Activated CD4-positive, alpha-beta T cell treated with anti-CD3 and anti-CD28 coated beads, Interleukin-2, amount 10 ng/mL, durations not matched to agents 24 days and 14 days (primary cell): Measurements from ENCODE around the gene ZNF500. TPM values are rescaled to one million over a fixed set of nuclear protein-coding genes. Genes with fewer than 3 reads are reported as not detected.

Experiments
- DNase-seq: peaks from one replicate; pipeline ENCODE4 v3.0.0; 2022
- H3K27ac Mint-ChIP-seq: one replicate; pipeline ENCODE4 v1.8.0; 2022; ENCODE audit warnings: mild to moderate bottlenecking, mixed read lengths
- H3K27me3 Mint-ChIP-seq: one replicate; pipeline ENCODE4 v1.8.0; 2022; ENCODE audit warnings: mixed read lengths
- H3K36me3 Mint-ChIP-seq: one replicate; pipeline ENCODE4 v1.8.0; 2022; ENCODE audit warnings: low read depth, mild to moderate bottlenecking, mixed read lengths
- H3K4me1 Mint-ChIP-seq: one replicate; pipeline ENCODE4 v1.8.0; 2021; ENCODE audit warnings: mixed read lengths
- H3K4me3 Mint-ChIP-seq: one replicate; pipeline ENCODE4 v1.8.0; 2022; ENCODE audit warnings: mild to moderate bottlenecking, moderate library complexity, mixed read lengths
- H3K9me3 Mint-ChIP-seq: one replicate; pipeline ENCODE4 v1.8.0; 2021; ENCODE audit warnings: mixed read lengths
- intact Hi-C: fragments of 100-400 bp; cut with micrococcal nuclease; formaldehyde crosslinking; loops from one replicate; pipeline ENCODE4 v1.15.1; 2023
- total RNA-seq: library from RNA; stranded (reverse); gene quantifications from 2 replicates; pipeline ENCODE4 v1.2.3, GENCODE V29; 2022

ZNF500 gene
- total RNA-seq = 15.0 and 16.1 TPM in 2 replicates

DNA sequence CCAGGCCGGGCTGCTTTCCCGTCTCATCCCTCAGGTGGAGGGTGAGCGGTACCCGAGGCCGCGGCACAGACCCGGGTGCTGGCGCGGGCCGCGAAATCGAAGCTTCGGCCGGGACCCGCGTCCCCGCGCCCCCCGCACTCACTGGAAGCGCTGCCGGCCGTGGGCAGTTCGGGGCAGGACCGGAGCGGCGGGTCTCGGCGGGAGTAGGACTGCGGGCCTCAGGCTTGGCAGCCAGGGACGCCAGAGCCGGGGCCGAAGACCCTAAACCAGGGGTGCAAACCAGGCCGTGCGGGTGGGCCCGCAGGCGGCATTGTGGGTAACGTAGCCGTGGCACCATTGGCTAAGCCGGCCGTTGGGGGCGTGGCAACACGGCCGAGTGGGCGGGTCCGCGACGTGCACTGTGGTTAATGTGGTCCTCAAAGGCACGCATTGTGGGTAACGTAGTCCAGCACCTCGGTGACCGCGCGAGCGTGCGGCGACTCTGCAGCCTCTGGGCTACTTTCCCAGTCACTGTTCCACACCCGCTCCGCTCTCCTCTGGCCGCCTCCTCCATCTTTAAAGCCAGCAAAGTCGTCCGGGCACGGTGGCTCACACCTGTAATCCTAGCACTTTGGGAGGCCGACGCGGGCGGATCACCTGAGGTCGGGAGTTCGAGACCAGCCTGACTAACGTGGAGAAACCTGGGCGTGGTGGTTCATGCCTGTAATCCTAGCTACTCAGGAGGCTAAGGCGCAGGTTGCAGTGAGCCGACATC lies at the start of gene ZNF500:
Gene ZNF500, minus strand, starts transcription at position 288 of the 754 bp plus-strand sequence. CDS start 1,184 bp downstream, outside the sequence.
- H3K27ac Mint-ChIP-seq = peak within 1 kb of the TSS; percentile 91
- peaks cover 26% of the 10 kb centered on the region for H3K4me1 Mint-ChIP-seq
- H3K9me3 Mint-ChIP-seq = no peaks in the 10 kb centered on the region
- peaks cover 7% of the 10 kb centered on the region for H3K36me3 Mint-ChIP-seq
- no peaks in the 10 kb centered on the region for H3K27me3 Mint-ChIP-seq
- DNase-seq = peak; percentile 100
- H3K4me3 Mint-ChIP-seq = peak within 1 kb of the TSS; percentile 96
- intact Hi-C loops = loop anchor here (1.0 to 10.0 kb wide), 4 partner anchors 33 to 192 kb away; partner anchors contain the start of genes ANKS3, DNAAF8 and SEC14L5

DNA sequence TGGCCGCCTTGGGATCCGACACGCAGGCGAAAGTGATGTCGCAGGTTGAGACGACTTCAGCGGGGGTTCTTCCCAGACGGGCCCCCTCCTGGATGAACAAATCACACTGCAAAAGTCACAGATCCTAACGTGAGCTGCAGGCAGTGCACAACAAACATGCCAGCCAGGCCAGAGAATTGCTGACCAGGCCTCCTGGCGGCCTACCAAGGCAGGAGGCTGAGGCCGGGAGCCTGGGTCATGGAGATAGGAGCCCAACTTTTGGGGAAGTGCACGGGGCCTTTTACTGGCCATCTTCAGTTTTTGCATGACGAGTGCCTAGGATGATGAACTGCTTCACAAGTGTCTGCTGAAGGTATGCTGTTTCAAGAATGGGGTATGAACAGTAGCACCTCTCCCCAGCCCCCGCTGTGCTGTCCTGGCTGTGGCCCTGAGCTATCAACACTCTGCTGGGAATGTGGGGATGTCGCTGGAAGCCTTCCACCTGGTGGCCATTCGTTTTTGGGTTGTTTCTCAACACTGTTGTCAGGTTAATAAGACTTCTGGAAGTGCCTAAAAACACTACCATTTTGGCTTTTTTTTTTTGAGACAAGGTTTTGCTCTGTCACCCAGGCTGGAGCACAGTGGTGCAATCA lies 47.7 kb upstream of the ZNF500 start:
- H3K4me3 Mint-ChIP-seq = no peak overlapping the region
- intact Hi-C loops = no loop called here
- no peaks in the 10 kb centered on the region for H3K27me3 Mint-ChIP-seq
- no peaks in the 10 kb centered on the region for H3K9me3 Mint-ChIP-seq
- H3K27ac Mint-ChIP-seq = no peak overlapping the region
- no peaks in the 10 kb centered on the region for H3K4me1 Mint-ChIP-seq
- peaks cover 61% of the 10 kb centered on the region for H3K36me3 Mint-ChIP-seq
- DNase-seq = no peak

DNA sequence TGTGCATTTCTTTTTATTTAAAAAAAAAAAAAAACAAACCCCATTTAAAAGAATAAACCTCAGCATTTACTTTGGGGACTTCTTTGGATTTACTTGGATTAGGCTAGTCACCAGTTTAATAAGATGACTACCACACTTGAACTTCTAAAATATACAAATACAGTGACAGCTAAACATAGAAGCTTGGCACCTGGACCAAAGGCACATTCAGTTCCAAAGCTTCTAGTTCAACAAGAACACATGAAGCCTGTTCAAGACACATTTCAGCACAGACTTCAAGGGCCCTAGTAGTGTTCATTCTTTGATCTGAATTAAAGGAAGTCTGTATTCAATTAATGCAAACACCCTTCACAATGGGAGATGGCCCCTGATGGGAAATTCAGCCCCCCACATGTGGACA lies 47.1 kb upstream of the ZNF500 start:
- H3K27me3 Mint-ChIP-seq = no peaks in the 10 kb centered on the region
- H3K9me3 Mint-ChIP-seq = no peaks in the 10 kb centered on the region
- H3K27ac Mint-ChIP-seq = no peak overlapping the region
- H3K4me3 Mint-ChIP-seq = no peak overlapping the region
- H3K36me3 Mint-ChIP-seq = peaks cover 59% of the 10 kb centered on the region
- intact Hi-C loops = no loop called here
- no peak for DNase-seq
- no peaks in the 10 kb centered on the region for H3K4me1 Mint-ChIP-seq

DNA sequence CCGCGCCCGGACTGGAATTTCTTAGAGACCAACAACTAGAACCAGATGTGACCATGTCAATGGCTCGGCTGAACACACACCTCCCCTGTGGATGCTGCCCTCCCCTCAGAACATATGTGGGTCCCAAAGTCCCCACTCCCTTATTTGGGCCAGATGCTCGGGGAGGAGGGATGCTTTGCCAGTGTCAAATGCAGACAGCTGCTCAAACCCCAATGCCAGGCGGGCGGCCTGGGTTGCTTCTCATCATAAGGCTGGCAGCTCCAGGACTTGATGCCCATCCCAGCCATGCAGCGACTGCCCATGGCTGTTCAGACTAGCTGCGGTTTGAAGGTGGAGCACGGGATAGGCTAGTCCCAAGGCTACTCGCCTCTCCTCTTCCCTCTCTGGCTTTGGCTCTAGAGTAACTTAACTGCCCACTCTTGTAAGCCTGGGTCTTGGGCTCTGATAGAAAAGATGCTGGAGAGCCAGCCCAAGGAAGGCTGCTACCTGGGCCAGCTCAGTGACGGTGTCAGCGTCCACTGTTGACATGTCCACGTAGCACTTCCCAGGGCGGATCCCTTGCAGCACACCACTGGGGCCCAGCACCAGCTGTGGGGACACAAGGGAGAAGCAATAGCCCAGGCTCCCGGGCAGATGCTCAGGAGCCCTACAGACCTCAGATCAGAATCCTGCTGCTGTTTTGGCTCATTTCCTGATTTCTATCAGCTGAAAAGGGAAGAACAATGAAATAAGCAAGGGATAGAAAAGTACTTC lies 46.5 kb upstream of the ZNF500 start:
- Mint-ChIP-seq H3K27ac (no peak overlapping the region), H3K9me3 (no peaks in the 10 kb centered on the region), H3K36me3 (peaks cover 58% of the 10 kb centered on the region), H3K4me1 (no peaks in the 10 kb centered on the region), H3K4me3 (no peak overlapping the region), H3K27me3 (no peaks in the 10 kb centered on the region)
- no peak for DNase-seq
- intact Hi-C loops = no loop called here

DNA sequence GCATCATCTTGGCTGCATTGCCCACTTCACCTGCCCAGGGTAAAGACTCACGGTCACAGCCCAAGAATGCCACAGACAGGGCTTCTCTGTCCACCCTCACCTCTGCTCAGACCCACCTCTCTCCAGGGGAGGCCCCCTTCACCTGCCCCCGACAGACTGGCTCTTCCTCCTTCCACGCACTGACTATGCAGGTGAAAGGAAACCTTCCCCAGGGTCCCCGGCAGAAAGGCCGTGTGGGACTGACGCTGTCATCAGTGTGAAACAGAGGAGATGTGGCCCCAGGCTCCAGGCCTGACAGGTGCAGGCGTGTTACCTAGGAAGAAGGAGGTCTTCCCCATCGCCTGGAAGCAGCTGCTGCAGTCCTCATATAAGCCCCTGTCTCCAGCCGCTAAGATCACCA lies 44.8 kb upstream of the ZNF500 start:
- H3K27me3 Mint-ChIP-seq = no peaks in the 10 kb centered on the region
- peaks cover 59% of the 10 kb centered on the region for H3K36me3 Mint-ChIP-seq
- H3K27ac Mint-ChIP-seq = peak overlapping the region; percentile 26
- H3K4me3 Mint-ChIP-seq = no peak overlapping the region
- H3K4me1 Mint-ChIP-seq = no peaks in the 10 kb centered on the region
- no peaks in the 10 kb centered on the region for H3K9me3 Mint-ChIP-seq
- no peak for DNase-seq
- intact Hi-C loops = no loop called here

DNA sequence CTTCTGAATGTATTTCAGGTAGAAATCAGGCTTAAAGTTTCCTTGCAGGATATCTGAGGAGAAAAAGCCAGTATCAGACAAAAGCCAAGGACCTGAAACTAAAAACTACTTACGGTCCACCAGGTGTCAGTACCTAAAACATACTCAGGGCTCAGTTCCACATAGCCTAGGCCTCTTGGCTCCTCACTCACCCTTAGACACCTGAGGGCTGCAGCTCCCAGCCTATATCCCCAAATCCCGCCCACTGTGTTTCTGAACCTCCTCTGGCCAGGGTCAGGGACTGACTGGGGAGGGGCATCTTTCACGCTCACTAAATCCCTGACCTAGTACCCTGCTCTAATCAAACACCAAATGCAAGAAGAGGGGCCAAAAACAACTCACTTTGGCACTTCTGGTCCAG lies 44.3 kb upstream of the ZNF500 start:
- Mint-ChIP-seq H3K9me3 (no peaks in the 10 kb centered on the region), H3K4me1 (no peaks in the 10 kb centered on the region), H3K27me3 (no peaks in the 10 kb centered on the region), H3K4me3 (no peak overlapping the region), H3K36me3 (peaks cover 58% of the 10 kb centered on the region), H3K27ac (no peak overlapping the region)
- no peak for DNase-seq
- intact Hi-C loops = no loop called here

DNA sequence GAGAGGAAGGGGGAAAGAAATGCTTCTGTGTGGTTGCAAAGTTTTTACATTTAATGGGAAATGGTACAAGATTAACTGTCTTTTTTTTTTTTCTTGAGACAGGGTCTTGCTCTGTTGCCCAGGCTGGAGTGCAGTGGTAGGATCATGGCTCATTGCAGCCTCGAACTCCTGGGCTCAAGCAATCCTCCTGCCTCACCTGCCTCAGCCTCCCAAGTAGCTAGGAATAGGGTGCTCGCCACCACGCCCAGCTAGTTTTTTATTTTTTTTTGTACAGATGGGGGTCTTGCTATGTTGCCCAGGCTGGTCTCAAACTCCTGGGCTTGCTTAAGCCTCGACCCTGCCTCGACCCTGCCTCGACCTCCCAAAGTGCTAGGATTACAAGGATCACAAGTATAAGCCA lies 39.3 kb upstream of the ZNF500 start:
- intact Hi-C loops = no loop called here
- peaks cover 42% of the 10 kb centered on the region for H3K36me3 Mint-ChIP-seq
- no peak for DNase-seq
- no peak overlapping the region for H3K27ac Mint-ChIP-seq
- no peaks in the 10 kb centered on the region for H3K27me3 Mint-ChIP-seq
- H3K4me1 Mint-ChIP-seq = peaks cover 5% of the 10 kb centered on the region
- no peaks in the 10 kb centered on the region for H3K9me3 Mint-ChIP-seq
- H3K4me3 Mint-ChIP-seq = no peak overlapping the region

DNA sequence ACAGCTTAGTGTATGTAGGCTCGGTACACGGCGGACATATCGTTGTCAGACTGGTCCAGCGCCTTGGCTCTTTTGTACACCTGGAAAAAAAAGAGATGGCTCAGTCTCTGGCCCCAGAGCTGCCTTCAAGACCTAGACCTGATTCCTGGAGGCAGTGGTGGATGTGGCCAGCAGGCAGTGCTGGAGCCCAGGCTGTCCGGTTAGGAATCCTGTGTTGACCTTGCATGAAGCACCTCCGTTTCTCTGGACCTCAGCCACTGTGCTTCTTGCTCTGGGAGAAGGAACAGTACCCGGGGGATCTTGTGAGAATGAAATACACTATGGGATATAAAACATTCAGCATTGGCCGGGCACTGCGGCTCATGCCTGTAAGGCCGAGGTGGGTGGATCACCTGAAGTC lies 38.3 kb upstream of the ZNF500 start:
- Mint-ChIP-seq H3K4me3 (no peak overlapping the region), H3K4me1 (peaks cover 7% of the 10 kb centered on the region), H3K27ac (peak overlapping the region; percentile 38), H3K27me3 (no peaks in the 10 kb centered on the region), H3K36me3 (peaks cover 37% of the 10 kb centered on the region), H3K9me3 (no peaks in the 10 kb centered on the region)
- no peak for DNase-seq
- intact Hi-C loops = no loop called here

DNA sequence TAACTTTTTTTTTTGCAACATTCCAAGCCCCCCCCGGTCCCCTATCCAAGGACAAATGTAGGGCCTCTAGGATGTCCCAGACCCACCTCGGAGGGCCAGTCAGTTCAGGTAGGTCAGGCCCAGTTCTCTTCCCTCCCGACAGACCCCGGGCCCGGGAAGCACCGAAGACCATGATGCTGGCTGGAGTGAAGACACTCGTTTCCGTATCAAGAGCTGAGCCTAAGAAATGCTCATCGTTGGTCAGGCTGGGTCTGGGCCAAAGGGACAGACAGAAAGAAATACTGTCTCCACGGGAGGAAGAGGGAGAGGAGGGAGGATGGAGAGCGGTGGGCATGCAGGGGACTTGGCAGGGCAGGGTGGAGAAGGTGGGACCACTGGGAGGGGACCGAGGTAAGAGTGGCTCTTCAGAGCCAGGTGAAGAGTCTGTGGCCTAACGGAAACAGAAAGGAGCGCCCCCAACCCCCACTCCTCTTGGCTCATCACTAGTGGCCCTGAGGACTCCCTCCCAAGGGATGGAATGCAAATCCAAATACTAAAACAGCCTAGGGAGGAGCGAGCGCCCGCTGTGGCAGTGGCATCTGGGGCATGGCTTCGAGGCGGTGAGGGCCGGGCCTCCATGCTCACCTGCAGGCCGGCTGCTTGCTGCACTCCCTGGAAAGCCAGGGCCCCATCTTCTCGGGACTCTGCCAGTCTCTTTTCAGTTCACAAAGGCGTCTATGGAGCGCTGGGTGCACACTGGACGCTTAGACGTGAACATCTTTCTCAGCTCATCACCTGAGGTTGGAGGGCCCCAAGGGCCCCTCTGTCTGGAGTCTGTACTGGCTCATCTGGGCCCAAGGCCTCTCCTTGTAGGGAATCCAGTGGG lies 37.2 kb upstream of the ZNF500 start:
- H3K27me3 Mint-ChIP-seq = no peaks in the 10 kb centered on the region
- H3K36me3 Mint-ChIP-seq = peaks cover 32% of the 10 kb centered on the region
- DNase-seq = no peak
- H3K4me3 Mint-ChIP-seq = peak overlapping the region; percentile 61
- H3K27ac Mint-ChIP-seq = no peak overlapping the region
- intact Hi-C loops = loop anchor here (2.0 kb wide), 2 partner anchors 69 to 155 kb away; partner anchors contain the start of genes ANKS3, DNAAF8 and SEC14L5
- no peaks in the 10 kb centered on the region for H3K9me3 Mint-ChIP-seq
- peaks cover 7% of the 10 kb centered on the region for H3K4me1 Mint-ChIP-seq

DNA sequence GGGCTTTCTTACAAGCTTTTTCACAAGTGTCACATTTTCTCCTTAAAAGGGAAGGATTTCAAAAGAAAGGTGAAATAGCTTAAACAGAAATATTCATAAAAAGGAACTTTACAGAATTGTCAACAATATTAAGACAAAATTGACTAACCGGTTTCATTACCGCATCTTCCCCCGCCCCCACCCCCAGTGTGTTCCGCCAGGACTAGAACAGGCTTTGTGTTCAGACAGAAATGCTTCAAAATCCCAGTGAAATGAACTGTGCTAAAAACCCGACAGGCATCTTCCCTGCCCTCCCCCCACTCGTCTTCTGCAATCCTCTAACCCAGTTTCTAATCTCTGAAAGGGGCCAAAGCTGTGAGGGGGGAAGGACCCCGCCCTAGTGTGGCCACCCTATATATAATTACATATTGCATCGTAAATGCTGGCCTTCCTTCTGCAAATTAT lies 36.5 kb upstream of the ZNF500 start:
- H3K27me3 Mint-ChIP-seq = no peaks in the 10 kb centered on the region
- H3K27ac Mint-ChIP-seq = no peak overlapping the region
- DNase-seq = no peak
- no peaks in the 10 kb centered on the region for H3K9me3 Mint-ChIP-seq
- peaks cover 28% of the 10 kb centered on the region for H3K36me3 Mint-ChIP-seq
- intact Hi-C loops = loop anchor here (2.0 kb wide), 2 partner anchors 69 to 155 kb away; partner anchors contain the start of genes ANKS3, DNAAF8 and SEC14L5
- H3K4me1 Mint-ChIP-seq = peaks cover 7% of the 10 kb centered on the region
- H3K4me3 Mint-ChIP-seq = peak overlapping the region; percentile 83

DNA sequence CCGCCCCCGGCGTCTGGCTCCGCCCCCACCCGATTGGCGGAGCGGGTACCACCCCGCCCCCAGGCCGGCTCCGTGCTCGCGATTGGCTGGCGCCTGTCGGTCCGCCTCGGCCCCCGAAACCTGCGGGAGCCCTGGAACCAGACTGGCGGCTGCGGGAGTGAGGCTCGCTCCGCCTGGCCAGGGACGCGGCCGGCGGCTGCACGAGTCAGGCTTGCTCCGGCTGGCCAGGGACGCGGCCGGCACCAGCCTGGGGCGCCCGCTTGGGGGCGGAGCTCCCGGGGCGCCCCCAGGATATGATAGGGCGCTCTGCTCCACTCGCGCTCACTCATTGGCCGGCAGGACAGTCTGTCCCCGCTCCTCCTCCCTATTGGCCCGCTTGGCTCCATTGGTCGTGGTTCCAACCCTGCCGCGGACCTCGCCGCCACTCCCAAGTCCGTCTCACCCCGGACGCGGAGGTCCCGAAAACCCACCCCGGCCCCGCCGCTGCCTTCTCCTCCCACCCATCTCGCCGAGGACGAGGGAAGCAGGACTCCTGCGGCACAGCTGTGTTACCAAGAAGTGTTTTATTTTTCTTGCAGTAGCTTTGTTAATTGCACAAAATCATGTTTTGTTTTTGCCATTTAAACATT lies 35.8 kb upstream of the ZNF500 start:
- intact Hi-C loops = loop anchor here (1.0 to 2.0 kb wide), 3 partner anchors 34 to 156 kb away; partner anchors contain the start of genes ANKS3, DNAAF8 and SEC14L5
- no peaks in the 10 kb centered on the region for H3K27me3 Mint-ChIP-seq
- H3K27ac Mint-ChIP-seq = no peak overlapping the region
- H3K4me3 Mint-ChIP-seq = peak overlapping the region; percentile 83
- peaks cover 7% of the 10 kb centered on the region for H3K4me1 Mint-ChIP-seq
- H3K36me3 Mint-ChIP-seq = peaks cover 26% of the 10 kb centered on the region
- DNase-seq = peak; percentile 98
- H3K9me3 Mint-ChIP-seq = no peaks in the 10 kb centered on the region

DNA sequence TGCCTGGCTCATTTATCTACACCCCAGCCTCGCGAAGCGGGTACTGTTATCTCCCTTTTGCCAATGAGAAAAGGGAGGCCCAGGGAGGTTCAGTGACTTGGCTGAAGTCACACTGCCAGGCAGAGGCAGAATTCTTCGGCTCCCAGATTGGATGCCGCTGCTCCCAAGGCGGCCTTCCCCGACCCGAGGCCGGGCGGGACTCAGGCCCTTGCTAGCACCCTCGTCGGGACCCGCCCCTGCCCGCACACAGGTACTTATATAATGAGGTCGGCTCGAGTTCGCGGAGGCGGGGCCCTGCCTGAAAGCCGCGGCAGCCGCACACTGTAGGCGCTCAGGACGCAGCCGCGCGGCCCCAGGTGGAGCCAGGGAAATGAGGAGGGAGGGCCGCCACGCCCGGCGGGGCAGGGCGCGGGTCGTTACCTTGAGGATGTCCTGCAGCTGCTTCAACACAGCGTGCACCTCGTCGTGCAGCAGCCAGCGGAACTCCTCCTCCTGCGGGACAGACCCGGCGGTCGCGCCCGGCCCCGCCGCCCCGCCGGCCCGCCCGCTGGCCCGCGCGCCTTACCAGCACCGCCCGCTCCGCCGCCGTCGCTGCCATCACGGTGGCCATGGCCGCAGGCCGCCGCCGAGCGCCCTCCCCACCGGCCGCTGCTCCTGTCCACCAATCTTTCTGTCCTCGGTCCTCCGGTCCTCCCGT lies 35.1 kb upstream of the ZNF500 start, which contains the start of gene ROGDI:
Gene ROGDI, minus strand, starts transcription at position 672 of the 697 bp plus-strand sequence. Its CDS starts 62 bp downstream, at position 610.
- Mint-ChIP-seq H3K27me3 (no peaks in the 10 kb centered on the region), H3K4me3 (peak within 1 kb of the TSS; percentile 83), H3K27ac (peak within 1 kb of the TSS; percentile 58), H3K4me1 (peaks cover 7% of the 10 kb centered on the region), H3K9me3 (no peaks in the 10 kb centered on the region), H3K36me3 (peaks cover 19% of the 10 kb centered on the region)
- intact Hi-C loops = loop anchor here (1.0 to 2.0 kb wide), 3 partner anchors 34 to 157 kb away; partner anchors contain the start of genes ANKS3, DNAAF8 and SEC14L5
- DNase-seq = peak; percentile 96
